Stimulated activated memory B cell treated with anti-CD40 and anti-IgM and Interleukin-4, amounts not matched to agents 10 μg/mL and 1 μg/mL and 100 μg/mL, for 72 hours (primary cell): ENCODE measurements around the gene MYBPC3.

ENCODE experiments used
- ATAC-seq: fragments of 150-1000 bp; cut with Tn5 transposase; 2 replicates; pipeline ENCODE4 v1.10.0; 2021
- H3K27ac Mint-ChIP-seq: one replicate; pipeline ENCODE4 v1.8.0; 2022; ENCODE audit warnings: mild to moderate bottlenecking, mixed read lengths
- H3K27me3 Mint-ChIP-seq: one replicate; pipeline ENCODE4 v1.8.0; 2022; ENCODE audit warnings: mixed read lengths
- H3K36me3 Mint-ChIP-seq: one replicate; pipeline ENCODE4 v1.8.0; 2022; ENCODE audit warnings: mixed read lengths
- H3K4me1 Mint-ChIP-seq: one replicate; pipeline ENCODE4 v1.8.0; 2022; ENCODE audit warnings: mixed read lengths
- H3K4me3 Mint-ChIP-seq: one replicate; pipeline ENCODE4 v1.8.0; 2022; ENCODE audit warnings: mild to moderate bottlenecking, moderate library complexity, mixed read lengths
- H3K9me3 Mint-ChIP-seq: one replicate; pipeline ENCODE4 v1.8.0; 2022; ENCODE audit warnings: mixed read lengths

Gene MYBPC3

GRCh38 chr11:47375546-47376085 is 23.1 kb upstream of the MYBPC3 start:
- H3K36me3 Mint-ChIP-seq, result peaks cover 41% of the 10 kb centered on the region
- H3K9me3 Mint-ChIP-seq, result no peaks in the 10 kb centered on the region
- H3K27ac Mint-ChIP-seq, result no peak overlapping the region
- no peak overlapping the region for H3K4me3 Mint-ChIP-seq
- no peaks in the 10 kb centered on the region for H3K27me3 Mint-ChIP-seq
- no peak for ATAC-seq
- H3K4me1 Mint-ChIP-seq, result peaks cover 56% of the 10 kb centered on the region

GRCh38 chr11:47375020-47375419 is 22.5 kb upstream of the MYBPC3 start:
- peaks cover 44% of the 10 kb centered on the region for H3K36me3 Mint-ChIP-seq
- peak overlapping the region; percentile 54 for H3K4me3 Mint-ChIP-seq
- no peak for ATAC-seq
- peaks cover 61% of the 10 kb centered on the region for H3K4me1 Mint-ChIP-seq
- no peak overlapping the region for H3K27ac Mint-ChIP-seq
- no peaks in the 10 kb centered on the region for H3K9me3 Mint-ChIP-seq
- H3K27me3 Mint-ChIP-seq, result no peaks in the 10 kb centered on the region

- Mint-ChIP-seq H3K4me3 (peak overlapping the region; percentile 54), H3K4me1 (peaks cover 64% of the 10 kb centered on the region), H3K36me3 (peaks cover 47% of the 10 kb centered on the region), H3K9me3 (no peaks in the 10 kb centered on the region), H3K27me3 (no peaks in the 10 kb centered on the region), H3K27ac (no peak overlapping the region)
- no peak for ATAC-seq
These were observed 22.2 kb upstream of the MYBPC3 start for GRCh38 chr11:47374720-47375019.

GRCh38 chr11:47373876-47374719 is 21.6 kb upstream of the MYBPC3 start:
- Mint-ChIP-seq H3K27ac (no peak overlapping the region), H3K9me3 (no peaks in the 10 kb centered on the region), H3K27me3 (no peaks in the 10 kb centered on the region), H3K36me3 (peaks cover 53% of the 10 kb centered on the region), H3K4me3 (peak overlapping the region; percentile 42), H3K4me1 (peaks cover 70% of the 10 kb centered on the region)
- no peak for ATAC-seq

GRCh38 chr11:47372422-47372821 is 19.9 kb upstream of the MYBPC3 start:
- Mint-ChIP-seq H3K9me3 (no peaks in the 10 kb centered on the region), H3K36me3 (peaks cover 55% of the 10 kb centered on the region), H3K27ac (peak overlapping the region; percentile 62), H3K27me3 (no peaks in the 10 kb centered on the region), H3K4me1 (peaks cover 79% of the 10 kb centered on the region), H3K4me3 (no peak overlapping the region)
- no peak for ATAC-seq

- peaks cover 76% of the 10 kb centered on the region for H3K4me1 Mint-ChIP-seq
- no peak overlapping the region for H3K4me3 Mint-ChIP-seq
- H3K27me3 Mint-ChIP-seq, result no peaks in the 10 kb centered on the region
- ATAC-seq, result no peak
- H3K9me3 Mint-ChIP-seq, result peaks cover 3% of the 10 kb centered on the region
- peak overlapping the region; percentile 45 for H3K27ac Mint-ChIP-seq
- H3K36me3 Mint-ChIP-seq, result peaks cover 59% of the 10 kb centered on the region
These were observed 17.2 kb upstream of the MYBPC3 start for GRCh38 chr11:47369676-47370075.

GRCh38 chr11:47366020-47366490 is 13.6 kb upstream of the MYBPC3 start:
- Mint-ChIP-seq H3K27ac (peak overlapping the region; percentile 84), H3K9me3 (peaks cover 3% of the 10 kb centered on the region), H3K4me3 (peak overlapping the region; percentile 50), H3K27me3 (no peaks in the 10 kb centered on the region), H3K4me1 (peaks cover 61% of the 10 kb centered on the region), H3K36me3 (peaks cover 52% of the 10 kb centered on the region)
- ATAC-seq, result peak; percentile 94

GRCh38 chr11:47361419-47361818 is 8.9 kb upstream of the MYBPC3 start:
- H3K4me3 Mint-ChIP-seq, result no peak overlapping the region

GRCh38 chr11:47360341-47360740 is 7.8 kb upstream of the MYBPC3 start:
- H3K9me3 Mint-ChIP-seq, result no peaks in the 10 kb centered on the region
- H3K27me3 Mint-ChIP-seq, result no peaks in the 10 kb centered on the region
- peaks cover 21% of the 10 kb centered on the region for H3K36me3 Mint-ChIP-seq

More at GRCh38 chr11:47361419-47361818, 8.9 kb upstream of the MYBPC3 start:
- peaks cover 37% of the 10 kb centered on the region for H3K4me1 Mint-ChIP-seq
- H3K36me3 Mint-ChIP-seq, result peaks cover 29% of the 10 kb centered on the region
- no peaks in the 10 kb centered on the region for H3K27me3 Mint-ChIP-seq
- peaks cover 3% of the 10 kb centered on the region for H3K9me3 Mint-ChIP-seq
- ATAC-seq, result no peak
- peak overlapping the region; percentile 65 for H3K27ac Mint-ChIP-seq

GRCh38 chr11:47359586-47359985 is 7.1 kb upstream of the MYBPC3 start:
- H3K27me3 Mint-ChIP-seq, result no peaks in the 10 kb centered on the region
- H3K4me3 Mint-ChIP-seq, result no peak overlapping the region
- no peak for ATAC-seq
- no peaks in the 10 kb centered on the region for H3K9me3 Mint-ChIP-seq
- H3K4me1 Mint-ChIP-seq, result peaks cover 25% of the 10 kb centered on the region
- H3K27ac Mint-ChIP-seq, result no peak overlapping the region
- peaks cover 23% of the 10 kb centered on the region for H3K36me3 Mint-ChIP-seq

More at GRCh38 chr11:47360341-47360740, 7.8 kb upstream of the MYBPC3 start:
- peaks cover 28% of the 10 kb centered on the region for H3K4me1 Mint-ChIP-seq
- no peak overlapping the region for H3K4me3 Mint-ChIP-seq
- ATAC-seq, result no peak
- no peak overlapping the region for H3K27ac Mint-ChIP-seq

GRCh38 chr11:47359162-47359561 is 6.7 kb upstream of the MYBPC3 start:
- peaks cover 21% of the 10 kb centered on the region for H3K4me1 Mint-ChIP-seq

GRCh38 chr11:47358731-47359051 is 6.2 kb upstream of the MYBPC3 start:
- Mint-ChIP-seq H3K27ac (no peak overlapping the region), H3K4me1 (peaks cover 20% of the 10 kb centered on the region), H3K36me3 (peaks cover 23% of the 10 kb centered on the region), H3K27me3 (no peaks in the 10 kb centered on the region), H3K4me3 (no peak overlapping the region), H3K9me3 (no peaks in the 10 kb centered on the region)
- ATAC-seq, result no peak

More at GRCh38 chr11:47359162-47359561, 6.7 kb upstream of the MYBPC3 start:
- no peaks in the 10 kb centered on the region for H3K27me3 Mint-ChIP-seq
- no peak overlapping the region for H3K27ac Mint-ChIP-seq
- H3K9me3 Mint-ChIP-seq, result no peaks in the 10 kb centered on the region
- ATAC-seq, result no peak
- peaks cover 23% of the 10 kb centered on the region for H3K36me3 Mint-ChIP-seq
- H3K4me3 Mint-ChIP-seq, result no peak overlapping the region

GRCh38 chr11:47357985-47358730 is 5.7 kb upstream of the MYBPC3 start:
- no peak overlapping the region for H3K27ac Mint-ChIP-seq
- peaks cover 23% of the 10 kb centered on the region for H3K36me3 Mint-ChIP-seq
- no peak for ATAC-seq
- peaks cover 20% of the 10 kb centered on the region for H3K4me1 Mint-ChIP-seq
- H3K27me3 Mint-ChIP-seq, result no peaks in the 10 kb centered on the region
- H3K4me3 Mint-ChIP-seq, result no peak overlapping the region
- no peaks in the 10 kb centered on the region for H3K9me3 Mint-ChIP-seq

- Mint-ChIP-seq H3K4me3 (no peak overlapping the region), H3K27ac (no peak overlapping the region), H3K27me3 (no peaks in the 10 kb centered on the region), H3K36me3 (peaks cover 23% of the 10 kb centered on the region), H3K9me3 (no peaks in the 10 kb centered on the region), H3K4me1 (peaks cover 20% of the 10 kb centered on the region)
- ATAC-seq, result no peak
These were observed 4.5 kb upstream of the MYBPC3 start for GRCh38 chr11:47356998-47357329.

GRCh38 chr11:47356129-47356997 is 3.9 kb upstream of the MYBPC3 start:
- H3K36me3 Mint-ChIP-seq, result peaks cover 23% of the 10 kb centered on the region
- H3K9me3 Mint-ChIP-seq, result no peaks in the 10 kb centered on the region
- H3K27me3 Mint-ChIP-seq, result no peaks in the 10 kb centered on the region
- ATAC-seq, result no peak
- no peak overlapping the region for H3K4me3 Mint-ChIP-seq
- H3K4me1 Mint-ChIP-seq, result peaks cover 15% of the 10 kb centered on the region
- no peak overlapping the region for H3K27ac Mint-ChIP-seq
